Measurements from ENCODE around the gene CACNA2D3.

DNA sequence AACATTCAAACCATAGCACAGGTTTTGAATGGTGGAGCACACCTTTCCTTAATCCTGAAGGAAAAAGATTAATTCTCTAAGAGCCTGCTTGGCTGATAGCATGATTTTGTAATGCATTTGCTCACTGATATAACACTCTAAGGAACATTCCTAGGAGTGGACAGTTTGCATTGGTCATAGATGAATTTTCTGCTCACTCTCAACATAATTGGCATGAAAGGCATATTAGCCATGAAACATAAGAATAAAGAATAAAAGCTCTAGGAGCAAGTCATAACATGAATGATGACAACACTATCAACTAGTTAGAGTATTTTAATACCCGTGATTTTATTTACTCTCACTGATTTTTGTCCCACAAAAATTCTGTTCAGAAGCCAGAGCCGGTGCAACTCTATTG is 839.8 kb downstream of the CACNA2D3 start:
- no peak for TF ChIP-seq CTCF (conservative IDR thresholded peaks at IDR 0.05)
- TF ChIP-seq EZH2 (IDR thresholded peaks at IDR 0.05; ENCODE audit: low read depth), result no peak

Measured in PC-9 (cell line).